Astrocyte (in vitro differentiated cells and primary cell): ENCODE data around the gene TAOK2. TPM values are rescaled to one million over a fixed set of nuclear protein-coding genes. Genes with fewer than 3 reads are reported as not detected.

Source experiments
- DNase-seq: peaks from one replicate; pipeline ENCODE4 v3.0.0-alpha.2; 2010; ENCODE audit warnings: low read depth
- FAIRE-seq: peaks from 2 replicates; lab custom pipeline; 2011; peaks lifted over from hg19 to GRCh38; lab: Jason Lieb, UNC
- H2AFZ ChIP-seq: 2 replicates; pipeline ENCODE4 v1.6.0; 2012; ENCODE audit warnings: low read depth, low read length, inconsistent platforms
- H3K27ac ChIP-seq: 2 replicates; pipeline ENCODE4 v1.5.1; 2011; ENCODE audit warnings: low read depth, low read length, inconsistent platforms
- H3K27me3 ChIP-seq: 2 replicates; pipeline ENCODE4 v1.6.0; 2011; ENCODE audit warnings: low read length, inconsistent platforms; ENCODE audit not compliant: insufficient read depth
- H3K36me3 ChIP-seq: 2 replicates; pipeline ENCODE4 v1.5.1; 2011; ENCODE audit warnings: low read length, inconsistent platforms; ENCODE audit not compliant: insufficient read depth
- H3K4me1 ChIP-seq: 2 replicates; pipeline ENCODE4 v1.5.1; 2011; ENCODE audit warnings: low read length, inconsistent platforms; ENCODE audit not compliant: insufficient read depth
- H3K4me2 ChIP-seq: 2 replicates; pipeline ENCODE4 v1.6.0; 2012; ENCODE audit warnings: low read length, inconsistent platforms
- H3K4me3 ChIP-seq: 2 replicates; pipeline ENCODE4 v1.5.1; 2011; ENCODE audit warnings: low read depth, mild to moderate bottlenecking, low read length, inconsistent platforms; ENCODE audit not compliant: insufficient read depth
- H3K79me2 ChIP-seq: 2 replicates; pipeline ENCODE4 v1.6.0; 2012; ENCODE audit warnings: mild to moderate bottlenecking, low read length, inconsistent platforms; ENCODE audit not compliant: insufficient read depth
- H3K9ac ChIP-seq: 2 replicates; pipeline ENCODE4 v1.6.0; 2012; ENCODE audit warnings: mild to moderate bottlenecking, low read length, inconsistent platforms
- H3K9me3 ChIP-seq: 2 replicates; pipeline ENCODE4 v1.5.1; 2012; ENCODE audit warnings: low read depth, mild to moderate bottlenecking, low read length, inconsistent platforms; ENCODE audit not compliant: insufficient read depth
- H4K20me1 ChIP-seq: 2 replicates; pipeline ENCODE4 v1.6.0; 2012; ENCODE audit warnings: low read length, inconsistent platforms; ENCODE audit not compliant: insufficient read depth
- H3K27ac Mint-ChIP-seq: one replicate; pipeline ENCODE4 v1.8.0; 2021; ENCODE audit warnings: mild to moderate bottlenecking, mixed read lengths; ENCODE audit not compliant: unreplicated experiment
- H3K27me3 Mint-ChIP-seq: one replicate; pipeline ENCODE4 v1.8.0; 2021; ENCODE audit warnings: low read depth, mixed read lengths; ENCODE audit not compliant: unreplicated experiment
- H3K36me3 Mint-ChIP-seq: one replicate; pipeline ENCODE4 v1.8.0; 2021; ENCODE audit warnings: low read depth, mixed read lengths; ENCODE audit not compliant: unreplicated experiment
- H3K4me1 Mint-ChIP-seq: one replicate; pipeline ENCODE4 v1.8.0; 2021; ENCODE audit warnings: low read depth, mixed read lengths; ENCODE audit not compliant: unreplicated experiment
- H3K4me3 Mint-ChIP-seq: one replicate; pipeline ENCODE4 v1.8.0; 2021; ENCODE audit warnings: mild to moderate bottlenecking, moderate library complexity, mixed read lengths; ENCODE audit not compliant: unreplicated experiment
- H3K9me3 Mint-ChIP-seq: one replicate; pipeline ENCODE4 v1.8.0; 2021; ENCODE audit warnings: mild to moderate bottlenecking, mixed read lengths; ENCODE audit not compliant: unreplicated experiment
- EZH2 ChIP-seq: IDR thresholded peaks from 2 replicates; pipeline ENCODE4 v1.6.1; 2012; ENCODE audit warnings: mild to moderate bottlenecking, low read length, inconsistent platforms; ENCODE audit not compliant: insufficient read depth
- total RNA-seq: library from RNA; stranded (reverse); gene quantifications from 2 replicates; pipeline ENCODE4 v1.2.1, GENCODE V29; 2021
- TF ChIP-seq, protein P1 (sequence below): IDR thresholded peaks from 2 replicates; pipeline ENCODE4 v1.5.1; 2011; ENCODE audit warnings: low read depth, mild to moderate bottlenecking, inconsistent platforms, low read length, moderate library complexity; ENCODE audit not compliant: insufficient read depth

The TAOK2 gene
- total RNA-seq, 1 donor from 2014 or later = 55.9 TPM

DNA sequence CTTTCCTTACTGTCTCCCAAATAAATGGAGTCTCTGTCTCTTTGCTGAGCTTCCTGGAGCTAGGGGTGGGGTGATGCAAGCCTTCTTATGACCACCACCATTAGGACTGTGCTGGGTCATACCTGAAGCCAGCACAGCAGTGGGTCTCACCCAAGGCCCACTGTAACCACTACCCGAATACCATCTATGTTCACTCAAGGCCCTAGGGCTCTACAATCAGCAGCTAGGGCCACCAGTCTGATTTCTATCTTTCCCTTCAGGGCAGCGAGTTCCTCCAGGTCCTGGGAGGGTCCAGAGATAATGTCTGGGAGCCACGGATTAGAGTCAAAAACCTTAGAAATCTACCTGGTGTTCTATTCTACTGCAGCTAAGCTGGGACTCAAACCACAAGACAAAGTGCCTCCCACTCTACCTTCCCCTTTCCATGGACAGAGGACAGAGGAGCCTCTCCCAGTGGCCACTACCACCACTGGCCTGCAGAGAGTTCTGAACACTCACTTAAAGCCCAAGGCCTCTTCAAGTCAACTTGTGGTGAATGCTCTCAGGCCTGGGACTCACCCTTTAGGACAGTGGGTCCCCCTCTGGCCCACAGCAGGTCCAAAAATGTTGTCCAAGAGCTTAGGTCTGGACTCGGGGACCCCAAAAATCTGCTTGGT lies 22.7 kb upstream of the TAOK2 start:
- H3K36me3 Mint-ChIP-seq = peaks cover 4% of the 10 kb centered on the region
- Histone ChIP-seq H3K4me1 (no peaks in the 10 kb centered on the region), H3K9ac (no peak overlapping the region), H3K36me3 (no peaks in the 10 kb centered on the region), H4K20me1 (no peaks in the 10 kb centered on the region), H3K4me3 (no peak overlapping the region), H3K9me3 (no peaks in the 10 kb centered on the region), H3K79me2 (no peaks in the 10 kb centered on the region), H2AFZ (no peak overlapping the region), H3K27me3 (no peaks in the 10 kb centered on the region), H3K4me2 (no peak overlapping the region), H3K27ac (no peak overlapping the region)
- H3K9me3 Mint-ChIP-seq = peaks cover 6% of the 10 kb centered on the region
- H3K4me1 Mint-ChIP-seq = no peaks in the 10 kb centered on the region
- no peak for DNase-seq
- no peak overlapping the region for H3K27ac Mint-ChIP-seq
- H3K4me3 Mint-ChIP-seq = no peak overlapping the region
- FAIRE-seq = no peak
- TF ChIP-seq EZH2 = no peak
- TF ChIP-seq, protein P1, sequence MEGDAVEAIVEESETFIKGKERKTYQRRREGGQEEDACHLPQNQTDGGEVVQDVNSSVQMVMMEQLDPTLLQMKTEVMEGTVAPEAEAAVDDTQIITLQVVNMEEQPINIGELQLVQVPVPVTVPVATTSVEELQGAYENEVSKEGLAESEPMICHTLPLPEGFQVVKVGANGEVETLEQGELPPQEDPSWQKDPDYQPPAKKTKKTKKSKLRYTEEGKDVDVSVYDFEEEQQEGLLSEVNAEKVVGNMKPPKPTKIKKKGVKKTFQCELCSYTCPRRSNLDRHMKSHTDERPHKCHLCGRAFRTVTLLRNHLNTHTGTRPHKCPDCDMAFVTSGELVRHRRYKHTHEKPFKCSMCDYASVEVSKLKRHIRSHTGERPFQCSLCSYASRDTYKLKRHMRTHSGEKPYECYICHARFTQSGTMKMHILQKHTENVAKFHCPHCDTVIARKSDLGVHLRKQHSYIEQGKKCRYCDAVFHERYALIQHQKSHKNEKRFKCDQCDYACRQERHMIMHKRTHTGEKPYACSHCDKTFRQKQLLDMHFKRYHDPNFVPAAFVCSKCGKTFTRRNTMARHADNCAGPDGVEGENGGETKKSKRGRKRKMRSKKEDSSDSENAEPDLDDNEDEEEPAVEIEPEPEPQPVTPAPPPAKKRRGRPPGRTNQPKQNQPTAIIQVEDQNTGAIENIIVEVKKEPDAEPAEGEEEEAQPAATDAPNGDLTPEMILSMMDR = no peak
- no peaks in the 10 kb centered on the region for H3K27me3 Mint-ChIP-seq

DNA sequence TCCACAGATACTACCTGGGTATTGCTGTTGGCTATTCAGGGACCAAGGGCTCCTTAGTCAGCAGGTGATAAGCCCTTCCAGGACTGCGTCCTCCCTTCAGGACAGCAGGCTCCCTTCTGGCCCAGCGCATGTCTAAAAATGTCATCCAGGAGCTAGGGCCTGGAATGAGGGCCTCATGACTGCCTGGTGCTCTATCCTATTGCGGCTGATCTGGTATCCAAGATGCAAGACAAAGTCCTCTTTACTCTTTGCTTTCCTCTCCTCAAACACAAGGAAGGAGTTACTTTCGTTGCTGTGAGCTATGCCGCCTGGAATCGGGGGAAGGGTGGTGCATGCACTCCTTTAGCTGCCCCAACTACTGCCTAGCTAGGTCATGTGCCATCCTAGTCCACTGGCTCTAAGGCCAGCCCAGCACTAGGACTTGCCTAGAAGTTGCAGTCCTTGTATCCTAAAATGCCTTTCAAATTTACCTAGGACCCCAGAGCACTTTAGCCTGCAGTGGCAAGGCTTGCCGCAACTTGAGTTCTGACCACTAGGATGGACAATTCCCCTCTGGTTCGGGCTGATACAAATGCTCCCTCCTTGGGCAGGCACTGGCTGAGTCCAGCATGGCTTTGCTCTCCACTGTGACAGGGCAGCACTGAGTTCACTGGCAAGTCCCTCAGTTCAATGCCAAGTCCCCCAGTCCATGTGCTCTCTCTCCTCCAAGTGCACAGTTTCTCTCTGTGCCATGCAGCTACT lies 21.9 kb upstream of the TAOK2 start:
- H4K20me1 ChIP-seq = no peaks in the 10 kb centered on the region
- no peak for FAIRE-seq
- H3K79me2 ChIP-seq = no peaks in the 10 kb centered on the region
- Mint-ChIP-seq H3K27me3 (no peaks in the 10 kb centered on the region), H3K9me3 (peaks cover 6% of the 10 kb centered on the region), H3K27ac (no peak overlapping the region), H3K4me3 (no peak overlapping the region), H3K36me3 (peaks cover 4% of the 10 kb centered on the region), H3K4me1 (no peaks in the 10 kb centered on the region)
- no peaks in the 10 kb centered on the region for H3K27me3 ChIP-seq
- H3K9me3 ChIP-seq = no peaks in the 10 kb centered on the region
- no peak for DNase-seq
- no peaks in the 10 kb centered on the region for H3K4me1 ChIP-seq
- H3K4me2 ChIP-seq = no peak overlapping the region
- no peak overlapping the region for H2AFZ ChIP-seq
- TF ChIP-seq, protein P1 = no peak
- no peak for TF ChIP-seq EZH2
- no peak overlapping the region for H3K9ac ChIP-seq
- H3K27ac ChIP-seq = no peak overlapping the region
- H3K4me3 ChIP-seq = no peak overlapping the region
- no peaks in the 10 kb centered on the region for H3K36me3 ChIP-seq

DNA sequence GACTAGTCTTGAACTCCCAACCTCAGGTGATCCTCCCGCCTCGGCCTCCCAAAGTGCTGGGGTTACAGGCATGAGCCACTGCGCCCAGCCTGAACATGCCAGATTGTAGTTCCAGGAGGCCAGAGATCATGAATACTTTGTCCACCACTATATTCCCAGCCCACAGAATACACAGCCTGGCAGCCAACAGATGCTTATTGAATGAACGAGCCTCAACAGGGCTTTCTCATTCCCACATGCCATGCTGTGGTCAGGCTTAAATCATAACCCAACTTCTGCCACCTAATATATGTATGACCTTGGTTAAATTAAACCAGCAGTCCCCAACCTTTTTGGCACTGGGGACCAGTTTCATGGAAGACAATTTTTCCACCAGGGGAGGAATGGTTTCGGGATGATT lies 14.9 kb upstream of the TAOK2 start:
- Histone ChIP-seq H3K4me3 (no peak overlapping the region), H3K9me3 (no peaks in the 10 kb centered on the region), H2AFZ (no peak overlapping the region), H3K9ac (no peak overlapping the region), H3K36me3 (no peaks in the 10 kb centered on the region), H3K4me2 (no peak overlapping the region), H3K27me3 (no peaks in the 10 kb centered on the region), H3K79me2 (no peaks in the 10 kb centered on the region), H4K20me1 (no peaks in the 10 kb centered on the region), H3K27ac (no peak overlapping the region), H3K4me1 (peaks cover 13% of the 10 kb centered on the region)
- Mint-ChIP-seq H3K9me3 (no peaks in the 10 kb centered on the region), H3K27ac (no peak overlapping the region), H3K4me1 (peaks cover 9% of the 10 kb centered on the region), H3K36me3 (peaks cover 5% of the 10 kb centered on the region), H3K27me3 (no peaks in the 10 kb centered on the region), H3K4me3 (no peak overlapping the region)
- no peak for FAIRE-seq
- DNase-seq = no peak
- TF ChIP-seq, protein P1 = no peak
- no peak for TF ChIP-seq EZH2
